Activated naive CD8-positive, alpha-beta T cell treated with anti-CD3 and anti-CD28 coated beads, Interleukin-2, amount 10 ng/mL, durations not matched to agents 7 days and 5 days (primary cell): ENCODE measurements around the gene SOCS7. TPM values are rescaled to one million over a fixed set of nuclear protein-coding genes. Genes with fewer than 3 reads are reported as not detected.

Experiments
- ATAC-seq: fragments of 150-1000 bp; cut with Tn5 transposase; one replicate; pipeline ENCODE4 v1.10.0; 2021; ENCODE audit warnings: low read depth, moderate library complexity
- POLR2A ChIA-PET: fragments of 350-600 bp; sonication (Branson Sonifier 250); formaldehyde crosslinking; loops from one replicate; lab custom pipeline; 2021; ENCODE audit warnings: antibody characterized with exemption; lab: Charles Lee
- DNase-seq: peaks from one replicate; pipeline ENCODE4 v3.0.0; 2021
- H3K27ac Mint-ChIP-seq: one replicate; pipeline ENCODE4 v1.8.0; 2022; ENCODE audit warnings: mild to moderate bottlenecking, mixed read lengths
- H3K27me3 Mint-ChIP-seq: one replicate; pipeline ENCODE4 v1.8.0; 2022; ENCODE audit warnings: mild to moderate bottlenecking, moderate library complexity, mixed read lengths
- H3K36me3 Mint-ChIP-seq: one replicate; pipeline ENCODE4 v1.8.0; 2021; ENCODE audit warnings: mild to moderate bottlenecking, mixed read lengths
- H3K4me1 Mint-ChIP-seq: one replicate; pipeline ENCODE4 v1.8.0; 2021; ENCODE audit warnings: mixed read lengths
- H3K4me3 Mint-ChIP-seq: one replicate; pipeline ENCODE4 v1.8.0; 2022; ENCODE audit warnings: mild to moderate bottlenecking, moderate library complexity, mixed read lengths
- H3K9me3 Mint-ChIP-seq: one replicate; pipeline ENCODE4 v1.8.0; 2021; ENCODE audit warnings: mixed read lengths
- total RNA-seq, 2 experiments: library from RNA; stranded (reverse); gene quantifications; one replicate each; pipeline ENCODE4 v1.2.3, GENCODE V29; 2021

Gene SOCS7
- total RNA-seq, 2 experiments from 2014 or later = 16.4 to 19.0 TPM

DNA sequence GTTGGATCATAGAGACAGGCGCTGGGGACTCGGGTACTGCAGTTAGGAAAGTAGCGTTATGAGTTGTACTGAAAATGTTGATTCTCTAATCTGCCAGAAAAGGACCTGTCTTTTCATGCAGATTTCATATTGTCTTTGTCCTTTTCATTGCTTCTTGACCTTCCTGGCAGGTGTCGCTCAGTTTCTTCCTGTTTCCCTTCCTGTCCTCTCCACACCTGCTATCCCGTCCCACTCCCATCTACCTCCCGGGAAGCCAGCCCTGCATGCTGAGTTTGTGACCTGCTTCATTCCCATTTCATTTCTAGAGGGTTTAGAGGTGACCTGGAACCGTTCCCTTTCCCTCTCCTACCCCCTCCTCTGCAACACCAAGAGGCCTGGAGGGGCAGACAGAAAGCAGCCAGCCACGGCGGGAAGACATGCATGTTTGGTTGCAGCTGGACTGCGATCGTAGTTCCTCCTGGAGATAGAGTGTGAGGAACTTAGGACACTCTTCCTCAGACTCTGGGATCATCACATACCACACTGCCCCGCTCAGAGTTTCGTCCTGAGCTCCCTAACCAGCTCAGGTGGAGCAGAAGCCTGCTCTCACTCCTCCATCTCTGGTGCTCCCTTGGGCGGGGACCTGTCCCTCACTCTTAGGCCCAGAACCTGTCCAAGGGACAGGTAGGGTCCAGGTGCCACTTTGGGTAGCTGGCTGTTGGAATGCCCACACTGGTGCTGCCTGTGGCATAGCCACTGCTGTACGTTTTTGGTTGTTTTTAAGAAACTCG is 52.7 kb downstream of the SOCS7 start:
- DNase-seq (no peak), ATAC-seq (no peak)
- Mint-ChIP-seq H3K27ac (no peak overlapping the region), H3K36me3 (no peaks in the 10 kb centered on the region), H3K9me3 (no peaks in the 10 kb centered on the region), H3K4me1 (no peaks in the 10 kb centered on the region), H3K4me3 (no peak overlapping the region), H3K27me3 (peaks cover 2% of the 10 kb centered on the region)
- POLR2A ChIA-PET = no interaction called here

DNA sequence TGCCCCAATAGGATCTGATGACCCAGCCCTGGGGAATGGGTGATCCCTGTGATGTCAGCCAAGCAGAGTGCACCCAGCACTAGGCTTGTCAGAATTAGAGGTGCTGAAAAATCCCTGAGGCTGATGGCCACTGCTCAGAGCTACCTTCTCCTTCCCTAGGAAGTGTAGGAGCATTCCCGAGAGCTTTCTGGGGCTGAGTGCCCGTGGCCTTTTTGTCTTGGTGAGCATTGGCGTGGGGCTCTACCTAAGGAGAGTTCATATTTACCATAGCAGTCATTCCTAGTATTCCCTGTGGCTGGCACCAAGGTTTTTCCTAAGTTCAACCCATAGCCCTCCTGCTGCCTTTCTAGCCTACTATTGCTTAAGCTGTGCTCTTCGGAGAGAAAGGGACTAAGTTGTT is 54.0 kb downstream of the SOCS7 start:
- Mint-ChIP-seq H3K36me3 (no peaks in the 10 kb centered on the region), H3K27me3 (peaks cover 2% of the 10 kb centered on the region)

DNA sequence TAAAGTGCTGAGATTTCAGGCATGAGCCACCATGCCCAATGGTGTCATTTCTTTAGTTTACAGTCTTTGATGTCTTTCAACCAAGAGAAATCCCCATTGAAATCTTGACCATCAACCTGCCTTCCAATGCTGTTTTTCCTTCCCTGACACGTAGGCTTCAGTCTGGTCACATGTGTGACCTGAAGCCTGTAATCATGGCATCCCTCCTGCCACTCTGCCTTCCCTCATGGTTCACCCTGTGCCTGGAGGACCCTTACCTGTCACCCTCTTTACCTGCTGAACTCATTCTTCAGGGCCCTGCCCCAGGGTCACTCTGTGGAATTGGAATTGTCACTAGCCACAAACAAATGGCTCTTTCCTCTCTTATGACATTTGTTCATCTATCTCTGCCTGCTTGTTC is 58.6 kb downstream of the SOCS7 start:
- H3K27ac Mint-ChIP-seq = no peak overlapping the region
- peaks cover 2% of the 10 kb centered on the region for H3K27me3 Mint-ChIP-seq
- DNase-seq = no peak
- no peak overlapping the region for H3K4me3 Mint-ChIP-seq
- H3K4me1 Mint-ChIP-seq = peaks cover 2% of the 10 kb centered on the region
- no peaks in the 10 kb centered on the region for H3K9me3 Mint-ChIP-seq
- POLR2A ChIA-PET = no interaction called here
- no peaks in the 10 kb centered on the region for H3K36me3 Mint-ChIP-seq
- ATAC-seq = no peak

More for the DNA sequence above, 54.0 kb downstream of the SOCS7 start:
- no peak overlapping the region for H3K27ac Mint-ChIP-seq
- no peaks in the 10 kb centered on the region for H3K9me3 Mint-ChIP-seq
- ATAC-seq (no peak), DNase-seq (no peak)
- POLR2A ChIA-PET = interaction anchor here (0.6 kb wide), 1 partner anchor 76 kb away, joined by 3 read pairs; no protein-coding TSS in a partner anchor
- H3K4me3 Mint-ChIP-seq = no peak overlapping the region
- no peaks in the 10 kb centered on the region for H3K4me1 Mint-ChIP-seq

DNA sequence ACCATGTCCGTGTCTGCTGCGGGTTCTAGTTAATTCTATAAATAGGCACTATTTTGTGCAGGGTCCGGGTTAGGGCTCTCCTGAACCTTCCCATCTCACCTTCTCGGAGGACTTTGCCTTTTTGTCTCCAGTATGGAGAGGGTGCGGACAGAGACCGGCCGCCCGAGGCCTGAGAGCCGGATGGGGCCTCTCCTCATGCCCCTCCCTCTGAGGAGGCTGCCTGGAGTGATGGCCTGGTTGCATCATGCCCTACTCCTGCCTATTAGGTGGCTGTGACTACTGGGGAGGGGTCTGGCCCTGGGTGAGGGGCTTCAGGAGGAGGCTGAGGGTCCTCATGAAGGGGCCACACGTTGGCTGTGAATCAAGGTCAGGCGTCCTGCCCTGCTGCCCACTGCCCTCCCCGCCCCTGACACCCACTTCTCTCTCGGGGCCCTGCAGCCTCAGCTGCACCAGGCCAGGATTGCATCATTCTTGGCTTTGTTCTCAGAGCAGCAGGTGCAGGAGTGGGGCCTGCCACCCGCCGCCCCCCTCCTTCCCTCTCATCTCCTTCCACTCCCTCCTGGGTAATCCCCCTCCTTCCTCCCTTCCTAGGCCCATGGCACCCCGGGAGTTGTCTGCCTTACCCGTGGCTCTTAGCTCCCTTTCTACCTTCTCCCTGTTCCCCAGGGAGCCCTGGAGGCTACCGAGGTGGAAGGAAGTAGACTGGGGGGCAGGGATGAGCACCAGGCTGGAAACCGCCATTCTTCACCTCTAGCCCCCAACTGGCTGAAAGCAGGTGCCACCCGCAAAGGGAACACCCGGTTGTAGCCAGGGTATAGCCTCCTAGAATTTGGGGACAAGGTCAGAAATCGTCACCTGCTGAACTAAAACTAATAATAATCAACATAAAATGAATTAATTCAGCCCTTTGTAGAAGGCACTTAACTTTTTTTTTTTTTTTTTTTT is 63.9 kb downstream of the SOCS7 start:
- peak overlapping the region; percentile 84 for H3K27ac Mint-ChIP-seq
- peak; percentile 34 for ATAC-seq
- no peaks in the 10 kb centered on the region for H3K9me3 Mint-ChIP-seq
- peak; percentile 52 for DNase-seq
- H3K36me3 Mint-ChIP-seq = no peaks in the 10 kb centered on the region
- H3K27me3 Mint-ChIP-seq = peaks cover 31% of the 10 kb centered on the region
- H3K4me3 Mint-ChIP-seq = peak overlapping the region; percentile 65
- H3K4me1 Mint-ChIP-seq = peaks cover 6% of the 10 kb centered on the region
- POLR2A ChIA-PET = interaction anchor here (0.7 to 1.8 kb wide), 4 partner anchors 16 to 67 kb away, joined by 5 to 11 read pairs (median 8); partner anchors contain the start of gene SOCS7

DNA sequence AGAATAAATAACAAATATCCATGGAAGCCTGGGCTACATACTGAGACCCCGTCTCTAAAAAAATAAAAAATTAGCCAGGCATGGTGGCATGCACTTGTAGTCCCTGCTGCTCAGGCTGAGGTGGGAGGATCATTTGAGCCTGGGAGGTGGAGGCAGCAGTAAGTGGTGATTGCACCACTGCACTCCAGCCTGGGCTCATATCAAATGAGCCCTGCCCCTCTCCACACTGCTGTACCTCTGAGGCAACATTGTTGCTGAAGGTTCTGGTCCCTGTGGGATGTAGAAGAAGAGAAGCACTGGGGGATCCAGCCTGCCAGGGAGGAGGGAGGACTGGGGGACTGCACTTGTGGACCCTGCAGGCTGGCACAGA is 65.2 kb downstream of the SOCS7 start:
- H3K4me1 Mint-ChIP-seq = peaks cover 6% of the 10 kb centered on the region
- H3K27me3 Mint-ChIP-seq = peaks cover 39% of the 10 kb centered on the region
- no peaks in the 10 kb centered on the region for H3K36me3 Mint-ChIP-seq
- H3K4me3 Mint-ChIP-seq = no peak overlapping the region
- H3K9me3 Mint-ChIP-seq = no peaks in the 10 kb centered on the region
- POLR2A ChIA-PET = no interaction called here
- ATAC-seq (no peak), DNase-seq (no peak)
- no peak overlapping the region for H3K27ac Mint-ChIP-seq

DNA sequence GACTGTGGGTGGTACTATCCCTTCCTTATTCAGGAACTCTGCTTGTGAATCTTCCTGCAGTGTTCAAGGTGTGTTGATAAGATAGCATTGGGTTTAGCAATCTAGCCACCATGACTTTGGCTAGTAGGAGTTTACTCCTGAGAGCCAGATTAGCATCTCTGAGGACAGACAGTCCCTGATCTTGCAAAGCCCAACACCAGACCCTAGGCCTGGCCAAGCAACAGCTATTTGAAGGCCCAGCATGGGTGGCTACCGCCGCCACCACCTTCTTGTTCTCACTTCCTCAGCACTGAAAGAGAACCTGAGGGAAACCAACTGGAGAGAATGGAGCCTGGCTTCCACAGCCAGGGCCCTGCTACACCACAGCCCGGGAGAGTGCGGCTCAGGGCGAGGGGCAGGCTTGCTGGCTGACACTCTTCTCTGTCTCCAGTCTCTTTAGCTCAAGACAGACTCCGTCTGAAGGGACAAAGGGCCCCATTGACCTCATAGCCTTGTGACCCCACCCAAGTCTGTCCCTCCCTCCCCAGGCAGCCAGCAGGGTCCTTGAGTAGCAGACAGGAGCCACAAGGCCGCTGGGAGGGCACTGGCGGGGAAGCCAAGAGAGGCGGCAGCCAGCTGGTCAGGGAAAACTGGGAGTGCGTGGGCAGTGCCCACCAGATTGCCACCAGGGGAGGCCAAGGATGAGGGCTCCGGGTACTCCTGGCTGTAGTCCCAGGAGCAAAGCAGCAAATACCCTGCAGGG is 65.7 kb downstream of the SOCS7 start:
- Mint-ChIP-seq H3K36me3 (no peaks in the 10 kb centered on the region), H3K4me1 (peaks cover 6% of the 10 kb centered on the region), H3K27ac (no peak overlapping the region), H3K27me3 (peaks cover 41% of the 10 kb centered on the region), H3K9me3 (no peaks in the 10 kb centered on the region), H3K4me3 (no peak overlapping the region)
- DNase-seq = no peak
- no peak for ATAC-seq
- POLR2A ChIA-PET = no interaction called here

DNA sequence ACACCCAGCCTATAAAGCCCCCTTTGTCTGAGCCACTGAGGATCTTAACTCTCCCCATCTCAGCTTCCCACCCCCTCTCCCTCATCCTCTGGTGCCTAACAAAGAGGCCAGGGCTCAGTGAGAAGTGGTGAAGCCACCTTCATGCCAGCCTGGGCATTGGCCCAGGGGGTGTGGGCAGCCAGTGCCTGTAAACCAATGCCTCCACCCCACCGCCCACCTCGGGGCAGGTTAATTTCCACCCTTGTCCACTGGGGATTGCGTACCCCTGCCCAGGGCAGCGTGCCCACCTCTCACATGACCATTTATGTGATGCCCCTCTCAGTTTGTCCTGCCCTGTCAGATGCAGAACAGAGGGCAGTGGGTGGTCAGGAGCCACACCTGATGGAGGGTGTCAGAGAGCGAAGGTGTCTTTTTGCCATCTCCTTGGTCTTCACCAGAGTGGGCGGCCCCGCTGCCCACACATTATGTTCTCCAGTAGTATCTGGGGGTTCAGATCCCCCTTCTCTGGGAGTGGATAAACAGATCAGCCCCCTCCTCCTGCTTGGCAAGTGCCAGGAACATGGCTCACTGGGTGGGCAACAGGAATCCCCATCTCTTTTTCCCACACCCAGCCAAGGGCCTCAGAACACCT is 66.5 kb downstream of the SOCS7 start:
- Mint-ChIP-seq H3K4me3 (no peak overlapping the region), H3K36me3 (no peaks in the 10 kb centered on the region), H3K4me1 (peaks cover 6% of the 10 kb centered on the region), H3K27ac (no peak overlapping the region), H3K9me3 (no peaks in the 10 kb centered on the region), H3K27me3 (peaks cover 43% of the 10 kb centered on the region)
- no peak for DNase-seq
- POLR2A ChIA-PET = no interaction called here
- no peak for ATAC-seq

DNA sequence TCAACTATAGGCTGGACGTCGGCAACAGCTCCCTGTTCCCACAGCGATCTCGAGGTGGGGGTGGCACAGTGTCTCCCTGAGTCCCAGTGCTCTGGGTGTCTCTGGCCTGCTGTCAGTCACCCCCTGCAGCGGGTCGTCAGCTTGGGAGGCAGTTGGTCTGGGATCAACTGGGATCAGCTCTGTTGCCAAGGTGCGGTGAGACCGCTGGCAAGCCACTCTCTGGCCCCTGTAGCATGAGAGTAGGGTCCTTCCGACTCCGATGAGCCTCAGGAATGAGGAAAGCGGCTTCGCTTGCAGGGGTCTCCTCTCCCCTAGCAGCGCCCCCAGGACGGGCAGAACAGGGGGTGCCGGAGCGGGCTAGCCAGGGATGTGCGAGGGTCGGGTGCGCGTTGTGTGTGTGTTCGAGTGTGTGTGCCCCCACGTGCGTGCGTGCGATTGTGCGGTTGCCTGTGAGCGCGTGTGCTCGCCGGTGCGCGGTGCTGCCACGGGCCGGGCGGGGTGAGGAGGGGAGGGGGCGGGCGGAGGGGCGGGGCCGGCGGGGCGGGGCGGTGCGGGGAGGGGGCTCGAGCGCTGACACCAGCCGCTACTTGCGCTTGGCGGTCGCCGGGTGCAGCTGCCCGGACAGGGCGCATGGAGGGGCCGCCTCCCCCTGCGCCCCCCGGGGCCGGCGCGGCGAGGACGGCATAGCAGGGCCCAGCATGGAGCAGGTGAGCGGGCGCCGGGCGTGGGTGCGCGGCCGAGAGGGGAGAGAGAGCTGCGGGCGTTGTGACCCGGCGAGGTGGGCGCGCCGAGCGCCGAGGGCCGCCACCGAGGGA is 67.3 kb downstream of the SOCS7 start:
- ATAC-seq = no peak
- H3K9me3 Mint-ChIP-seq = no peaks in the 10 kb centered on the region
- H3K36me3 Mint-ChIP-seq = no peaks in the 10 kb centered on the region
- peaks cover 9% of the 10 kb centered on the region for H3K4me1 Mint-ChIP-seq
- peaks cover 49% of the 10 kb centered on the region for H3K27me3 Mint-ChIP-seq
- POLR2A ChIA-PET = interaction anchor here (1.4 kb wide), 1 partner anchor 69 kb away, joined by 5 read pairs; no protein-coding TSS in a partner anchor
- H3K27ac Mint-ChIP-seq = no peak overlapping the region
- DNase-seq = no peak
- peak overlapping the region; percentile 71 for H3K4me3 Mint-ChIP-seq

DNA sequence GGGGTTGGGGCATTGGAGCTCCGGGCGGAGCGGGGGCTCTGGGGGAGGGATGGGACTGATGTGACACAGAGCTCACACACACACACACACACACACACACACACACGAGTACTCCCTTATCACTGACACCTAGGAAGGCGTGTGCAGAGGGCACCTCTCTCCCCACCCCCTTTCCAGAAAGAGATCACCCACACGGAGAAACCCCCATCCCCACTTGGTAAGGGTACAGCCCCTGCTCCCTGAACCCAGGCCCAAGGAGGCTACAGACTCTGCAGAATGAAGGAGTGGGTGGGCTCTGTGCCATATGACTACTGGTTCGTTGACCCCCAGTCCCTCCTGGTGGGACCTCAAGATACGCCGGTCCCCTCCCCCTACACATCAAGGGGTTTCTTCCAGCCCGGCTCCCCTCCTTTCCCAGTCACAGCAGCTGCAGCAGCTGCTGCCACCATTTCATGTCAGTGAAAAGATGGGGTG is 67.9 kb downstream of the SOCS7 start:
- Mint-ChIP-seq H3K27me3 (peaks cover 51% of the 10 kb centered on the region), H3K4me1 (peaks cover 9% of the 10 kb centered on the region), H3K4me3 (no peak overlapping the region), H3K9me3 (no peaks in the 10 kb centered on the region), H3K27ac (no peak overlapping the region), H3K36me3 (no peaks in the 10 kb centered on the region)
- POLR2A ChIA-PET = interaction anchor here (1.4 kb wide), 1 partner anchor 70 kb away, joined by 5 read pairs; no protein-coding TSS in a partner anchor
- DNase-seq = no peak
- ATAC-seq = no peak

DNA sequence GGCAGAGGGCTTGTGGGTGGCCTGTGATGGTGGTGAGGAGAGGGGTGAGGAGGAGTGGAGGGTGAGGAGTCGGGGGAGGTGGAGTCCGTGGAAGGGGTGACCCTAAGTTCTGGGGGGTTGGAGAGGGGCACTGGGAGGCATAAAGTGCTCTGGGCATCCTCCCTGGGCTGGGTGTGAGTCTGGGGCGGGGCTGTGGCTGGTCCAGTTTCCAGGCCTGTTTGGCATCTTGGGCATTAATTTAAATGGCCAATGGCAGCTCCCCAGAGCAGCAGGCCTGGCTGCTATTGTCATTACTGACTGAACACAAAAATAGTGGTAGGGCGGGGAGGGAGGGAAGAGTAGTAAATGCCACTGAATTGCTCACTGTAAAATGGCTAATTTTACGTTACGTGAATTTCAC is 68.9 kb downstream of the SOCS7 start:
- no peaks in the 10 kb centered on the region for H3K36me3 Mint-ChIP-seq
- peaks cover 58% of the 10 kb centered on the region for H3K27me3 Mint-ChIP-seq
- ATAC-seq (no peak), DNase-seq (no peak)
- POLR2A ChIA-PET = no interaction called here
- no peaks in the 10 kb centered on the region for H3K9me3 Mint-ChIP-seq
- H3K27ac Mint-ChIP-seq = no peak overlapping the region
- peaks cover 5% of the 10 kb centered on the region for H3K4me1 Mint-ChIP-seq
- H3K4me3 Mint-ChIP-seq = no peak overlapping the region

DNA sequence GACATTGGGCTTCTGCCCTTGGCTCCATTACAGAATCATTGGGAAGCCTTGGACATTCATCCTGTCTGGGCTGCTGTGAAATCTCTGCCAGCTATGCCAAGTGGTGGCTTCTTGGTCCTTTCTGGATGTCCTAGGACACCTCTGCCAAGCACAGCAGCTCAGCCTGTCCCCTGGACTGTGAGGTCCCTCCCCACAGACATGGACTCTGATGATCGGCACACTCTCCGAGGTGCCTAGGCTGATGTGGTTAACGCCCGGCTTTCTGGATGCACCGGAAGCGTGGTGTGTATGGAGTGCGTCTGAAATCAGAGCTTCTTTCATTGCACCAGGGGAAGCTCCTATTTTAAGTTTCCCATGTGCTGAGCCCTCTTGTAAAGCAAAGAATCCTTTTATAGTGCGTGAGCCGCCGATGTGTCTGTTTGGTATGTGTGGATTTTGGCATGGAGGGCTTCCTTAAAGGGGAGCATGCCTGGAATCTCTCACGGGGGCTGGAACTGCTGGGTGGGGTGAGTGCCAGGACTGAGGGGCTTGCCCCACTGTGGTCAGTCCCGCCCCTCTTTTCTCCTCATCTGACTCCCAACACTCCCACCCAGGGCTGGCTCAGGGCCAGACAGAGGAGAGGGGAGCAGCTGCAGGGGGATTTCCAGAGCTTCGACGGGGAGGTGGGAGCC is 69.7 kb downstream of the SOCS7 start:
- POLR2A ChIA-PET = no interaction called here
- Mint-ChIP-seq H3K4me3 (no peak overlapping the region), H3K27ac (no peak overlapping the region), H3K36me3 (no peaks in the 10 kb centered on the region), H3K4me1 (peaks cover 3% of the 10 kb centered on the region), H3K9me3 (no peaks in the 10 kb centered on the region), H3K27me3 (peaks cover 64% of the 10 kb centered on the region)
- ATAC-seq = no peak
- no peak for DNase-seq
